GM12891 (cell line): ENCODE results near the gene SYMPK.

Experiments used
- POLR2A ChIP-seq: IDR thresholded peaks from 2 replicates; pipeline ENCODE4 v1.6.1; 2011; ENCODE audit warnings: low read depth, low read length, control low read depth
- POLR2AphosphoS5 ChIP-seq: IDR thresholded peaks from 2 replicates; pipeline ENCODE4 v1.6.1; 2011; ENCODE audit warnings: low read depth, low read length, control low read depth
- POU2F2 ChIP-seq: IDR thresholded peaks from 2 replicates; pipeline ENCODE4 v1.6.1; 2011; ENCODE audit warnings: low read depth, mild to moderate bottlenecking, control low read depth, low read length, moderate library complexity
- TAF1 ChIP-seq: IDR thresholded peaks from 2 replicates; pipeline ENCODE4 v1.6.1; 2011; ENCODE audit warnings: low read depth, low read length, control low read depth

DNA sequence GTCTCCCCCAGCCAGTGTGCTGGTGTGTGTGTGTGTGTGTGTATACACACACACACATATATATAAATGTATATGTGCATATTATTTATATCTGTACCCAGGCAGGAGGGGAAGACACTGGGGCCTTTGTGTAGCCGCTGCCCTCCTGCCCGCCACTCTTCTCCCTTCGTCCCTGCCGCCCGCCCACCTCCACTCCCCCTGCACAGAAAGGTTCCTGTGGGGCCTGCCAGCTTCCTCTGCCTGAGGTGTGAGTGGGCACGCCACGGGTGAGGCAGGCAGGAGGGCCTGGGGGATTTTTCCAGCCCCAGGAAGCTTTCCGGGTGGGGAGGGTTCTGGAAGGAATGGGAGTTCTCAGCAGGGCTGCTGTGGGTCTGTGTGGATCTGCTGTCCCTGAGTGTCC, 16.1 kb upstream of the SYMPK start:
- TF ChIP-seq POLR2A (no peak), POLR2AphosphoS5 (no peak), POU2F2 (no peak), TAF1 (no peak)
